Measurements from ENCODE around the gene PLEKHA7. TPM values are rescaled to one million over a fixed set of nuclear protein-coding genes. Genes with fewer than 3 reads are reported as not detected.

PLEKHA7 gene
- total and polyA plus RNA-seq, 4 donors: 13.3 to 31.8 (median 21.5) TPM

DNA sequence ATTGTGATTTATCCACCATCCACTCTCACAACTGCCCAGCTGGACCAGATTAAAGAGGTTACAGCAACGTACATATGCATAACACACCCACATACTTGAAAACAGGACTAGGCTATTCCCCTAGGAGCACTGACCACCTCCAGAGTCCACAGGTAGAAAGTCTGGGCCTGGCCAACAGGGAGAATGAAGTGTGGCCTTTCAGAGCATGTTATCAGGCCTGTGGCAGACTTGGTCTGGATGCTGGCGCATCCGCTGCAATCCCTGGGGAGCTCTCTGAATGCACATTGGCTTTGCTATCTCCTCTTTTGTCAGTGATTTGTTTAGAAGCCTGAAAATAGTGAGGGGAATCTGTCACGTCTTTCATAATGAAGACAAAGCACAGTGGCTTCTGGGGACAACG lies 189.1 kb downstream of the PLEKHA7 start:
- Histone ChIP-seq H3K27ac (ENCODE audit: low read depth in 1 of 2, low read length in 1 of 2) (no peak overlapping the region), H3K27me3 (ENCODE audit: control insufficient read depth in 3 of 3, insufficient read depth in 3 of 3, low read length in 2 of 3) (no peaks in the 10 kb centered on the region), H3K4me3 (no peak overlapping the region), H3K9ac (ENCODE audit: insufficient read depth in 1 of 2, low read length in 2 of 2) (no peak overlapping the region), H3K9me3 (ENCODE audit: control insufficient read depth in 4 of 4, insufficient read depth in 3 of 4, low read length in 3 of 4) (no peaks in the 10 kb centered on the region), H3K36me3 (ENCODE audit: control insufficient read depth in 4 of 4, insufficient read depth in 4 of 4, low read length in 4 of 4) (peaks cover 0 to 7% (median 0%) of the 10 kb centered on the region in 4 donors), H3K4me1 (ENCODE audit: control insufficient read depth in 5 of 5, insufficient read depth in 5 of 5, low read length in 5 of 5) (peaks cover 0 to 3% (median 0%) of the 10 kb centered on the region in 5 donors)
- WGBS, 2 donors: 80 to 87% methylated on average over 5 of the region's 5 CpGs
- ATAC-seq (ENCODE audit: insufficient read depth, low FRiP score): no peak
- TF ChIP-seq CTCF (IDR thresholded peaks at IDR 0.05; ENCODE audit: control extremely low read depth, extremely low read depth): no peak
- DNase-seq: no peak

GRCh38 chr11:16820324-16821092 lies 193.7 kb downstream of the PLEKHA7 start:
- no peaks in the 10 kb centered on the region for H3K9me3 ChIP-seq (ENCODE audit: control insufficient read depth in 4 of 4, insufficient read depth in 3 of 4, low read length in 3 of 4)
- peak overlapping the region in 1 of 2 donors; percentile 12 for H3K27ac ChIP-seq (ENCODE audit: low read depth in 1 of 2, low read length in 1 of 2)
- peaks cover 0 to 5% (median 0%) of the 10 kb centered on the region in 4 donors for H3K36me3 ChIP-seq (ENCODE audit: control insufficient read depth in 4 of 4, insufficient read depth in 4 of 4, low read length in 4 of 4)
- ATAC-seq (ENCODE audit: insufficient read depth, low FRiP score): peak; percentile 75
- no peaks in the 10 kb centered on the region for H3K27me3 ChIP-seq (ENCODE audit: control insufficient read depth in 3 of 3, insufficient read depth in 3 of 3, low read length in 2 of 3)
- H3K4me3 ChIP-seq: no peak overlapping the region
- no peak overlapping the region for H3K9ac ChIP-seq (ENCODE audit: insufficient read depth in 1 of 2, low read length in 2 of 2)
- DNase-seq: peak; percentile 76 to 84 (median 81)
- WGBS, 2 donors: 34 to 37% methylated on average over 8 of the region's 8 CpGs
- TF ChIP-seq CTCF (IDR thresholded peaks at IDR 0.05; ENCODE audit: control extremely low read depth, extremely low read depth): peak; percentile 54
- H3K4me1 ChIP-seq (ENCODE audit: control insufficient read depth in 5 of 5, insufficient read depth in 5 of 5, low read length in 5 of 5): peaks cover 0 to 9% (median 3%) of the 10 kb centered on the region in 5 donors

DNA sequence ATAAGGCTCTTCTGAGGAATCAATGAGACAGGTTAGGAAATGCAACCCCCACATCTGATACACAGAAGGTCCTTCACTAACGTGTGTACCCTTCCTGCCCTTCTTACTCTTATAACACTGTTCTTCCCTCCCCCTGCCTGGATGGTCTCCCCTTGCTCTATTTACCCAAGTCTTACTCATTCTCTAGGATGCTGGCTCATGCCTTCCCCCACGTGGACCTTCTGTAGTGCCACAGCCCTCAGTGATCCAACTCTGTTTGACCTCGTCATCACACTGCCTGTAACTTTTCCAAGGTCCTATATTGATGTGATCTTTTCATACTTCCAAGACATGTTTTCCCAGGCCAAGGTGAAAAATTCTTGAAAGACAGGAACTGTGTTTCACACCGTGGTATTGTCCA lies 195.9 kb downstream of the PLEKHA7 start:
- Histone ChIP-seq H3K27ac (ENCODE audit: low read depth in 1 of 2, low read length in 1 of 2) (no peak overlapping the region), H3K9me3 (ENCODE audit: control insufficient read depth in 4 of 4, insufficient read depth in 3 of 4, low read length in 3 of 4) (no peaks in the 10 kb centered on the region), H3K36me3 (ENCODE audit: control insufficient read depth in 4 of 4, insufficient read depth in 4 of 4, low read length in 4 of 4) (peaks cover 0 to 7% (median 0%) of the 10 kb centered on the region in 4 donors), H3K27me3 (ENCODE audit: control insufficient read depth in 3 of 3, insufficient read depth in 3 of 3, low read length in 2 of 3) (no peaks in the 10 kb centered on the region), H3K4me3 (no peak overlapping the region), H3K9ac (ENCODE audit: insufficient read depth in 1 of 2, low read length in 2 of 2) (no peak overlapping the region), H3K4me1 (ENCODE audit: control insufficient read depth in 5 of 5, insufficient read depth in 5 of 5, low read length in 5 of 5) (peaks cover 0 to 18% (median 0%) of the 10 kb centered on the region in 5 donors)
- 70 to 81% methylated on average over 4 of the region's 4 CpGs for WGBS, 2 donors
- no peak for DNase-seq
- TF ChIP-seq CTCF (IDR thresholded peaks at IDR 0.05; ENCODE audit: control extremely low read depth, extremely low read depth): no peak
- ATAC-seq (ENCODE audit: insufficient read depth, low FRiP score): no peak

Measured in lung (tissue), 12 donors.